Right ventricle myocardium inferior (tissue), 1 donor: ENCODE results near the gene FOXP1. TPM values are rescaled to one million over a fixed set of nuclear protein-coding genes. Genes with fewer than 3 reads are reported as not detected.
A peak's percentile ranks its signal among the peaks of the same experiment; 100 is the strongest.

Experiments used
- ATAC-seq: fragments of 200-7000 bp; cut with Tn5 transposase; one replicate; pipeline ENCODE4 v1.9.1; 2020; ENCODE audit warnings: mild to moderate bottlenecking, moderate library complexity
- DNase-seq: peaks from one replicate; pipeline ENCODE4 v3.0.0; 2021; ENCODE audit errors: missing footprints
- intact Hi-C: fragments of 100-400 bp; cut with DNase I; formaldehyde crosslinking; loops from one replicate; pipeline ENCODE4 v1.11.0; 2022
- long read RNA-seq: library from polyadenylated mRNA; unstranded; transcript quantifications from one replicate; pipeline ENCODE4 v2.0.0, GENCODE V29; 2021
- total RNA-seq: library from RNA; stranded (reverse); fragmentation: NEBNext Ultra II Directional; extraction: Animal tissue kit (Norgen Biotek cat#: 25700); gene quantifications from one replicate; pipeline ENCODE4 v1.2.1, GENCODE V29; 2021
- donor health status: DM: no; HTN: yes; CAD: no; lungs with severe emphysema.

The FOXP1 gene
- 38.5 TPM for total RNA-seq
- long read RNA-seq, partial matches to known transcripts = 1 of 14 reads
- long read RNA-seq, other reads (novel, unspliced or antisense) = 3 of 14 reads

GRCh38 chr3:71583566-71584393 is at the start of gene FOXP1:
Gene FOXP1 (minus strand): TSS chr3:71583728. CDS start chr3:71198381, 385,347 bp downstream.
- DNase-seq (peak; percentile 91), ATAC-seq (peak; percentile 73)
- intact Hi-C loops = loop anchor here (2.0 to 5.0 kb wide), 7 partner anchors 151 to 576 kb away; no protein-coding TSS in a partner anchor

- intact Hi-C loops = no loop called here
- ATAC-seq (peak; percentile 62), DNase-seq (no peak)
Observed at GRCh38 chr3:71629711-71630110, 46.2 kb upstream of the FOXP1 start.

GRCh38 chr3:71629289-71629688 is 45.8 kb upstream of the FOXP1 start:
- ATAC-seq = no peak

GRCh38 chr3:71628522-71628921 is 45.0 kb upstream of the FOXP1 start:
- ATAC-seq = no peak
- no peak for DNase-seq
- intact Hi-C loops = no loop called here

More at GRCh38 chr3:71629289-71629688, 45.8 kb upstream of the FOXP1 start:
- DNase-seq = no peak
- intact Hi-C loops = no loop called here

- no peak for DNase-seq
- no peak for ATAC-seq
- intact Hi-C loops = no loop called here
Observed at GRCh38 chr3:71625676-71626075, 42.1 kb upstream of the FOXP1 start.

GRCh38 chr3:71621825-71622537 is 38.5 kb upstream of the FOXP1 start:
- intact Hi-C loops = no loop called here

GRCh38 chr3:71618538-71618937 is 35.0 kb upstream of the FOXP1 start:
- no peak for ATAC-seq
- DNase-seq = no peak
- intact Hi-C loops = no loop called here

More at GRCh38 chr3:71621825-71622537, 38.5 kb upstream of the FOXP1 start:
- no peak for ATAC-seq
- no peak for DNase-seq

GRCh38 chr3:71616571-71617021 is 33.1 kb upstream of the FOXP1 start:
- no peak for ATAC-seq
- intact Hi-C loops = no loop called here
- DNase-seq = no peak

- no peak for DNase-seq
- intact Hi-C loops = no loop called here
Observed at GRCh38 chr3:71614869-71615268, 31.3 kb upstream of the FOXP1 start.

GRCh38 chr3:71614426-71614825 is 30.9 kb upstream of the FOXP1 start:
- intact Hi-C loops = no loop called here
- ATAC-seq (no peak), DNase-seq (no peak)

More at GRCh38 chr3:71614869-71615268, 31.3 kb upstream of the FOXP1 start:
- ATAC-seq = no peak

- intact Hi-C loops = no loop called here
- DNase-seq (no peak), ATAC-seq (no peak)
Observed at GRCh38 chr3:71611099-71611498, 27.6 kb upstream of the FOXP1 start.

GRCh38 chr3:71607364-71607763 is 23.8 kb upstream of the FOXP1 start:
- no peak for ATAC-seq
- no peak for DNase-seq
- intact Hi-C loops = no loop called here

GRCh38 chr3:71606582-71606981 is 23.1 kb upstream of the FOXP1 start:
- ATAC-seq (no peak), DNase-seq (no peak)
- intact Hi-C loops = no loop called here

GRCh38 chr3:71602256-71602655 is 18.7 kb upstream of the FOXP1 start:
- DNase-seq (no peak), ATAC-seq (no peak)
- intact Hi-C loops = no loop called here

- DNase-seq (no peak), ATAC-seq (no peak)
- intact Hi-C loops = no loop called here
Observed at GRCh38 chr3:71601811-71602210, 18.3 kb upstream of the FOXP1 start.

- DNase-seq (no peak), ATAC-seq (peak; percentile 20)
- intact Hi-C loops = no loop called here
Observed at GRCh38 chr3:71600646-71601288, 17.2 kb upstream of the FOXP1 start.

GRCh38 chr3:71599416-71599815 is 15.9 kb upstream of the FOXP1 start:
- no peak for ATAC-seq
- intact Hi-C loops = no loop called here
- no peak for DNase-seq

GRCh38 chr3:71598292-71598691 is 14.8 kb upstream of the FOXP1 start:
- no peak for DNase-seq
- intact Hi-C loops = no loop called here

GRCh38 chr3:71597286-71597685 is 13.8 kb upstream of the FOXP1 start:
- intact Hi-C loops = no loop called here
- ATAC-seq (no peak), DNase-seq (no peak)

More at GRCh38 chr3:71598292-71598691, 14.8 kb upstream of the FOXP1 start:
- no peak for ATAC-seq
